Measurements from ENCODE around the gene MOGAT2. TPM values are rescaled to one million over a fixed set of nuclear protein-coding genes. Genes with fewer than 3 reads are reported as not detected.

Gene MOGAT2
- total RNA-seq, 2 experiments from 2014 or later, result not detected

DNA sequence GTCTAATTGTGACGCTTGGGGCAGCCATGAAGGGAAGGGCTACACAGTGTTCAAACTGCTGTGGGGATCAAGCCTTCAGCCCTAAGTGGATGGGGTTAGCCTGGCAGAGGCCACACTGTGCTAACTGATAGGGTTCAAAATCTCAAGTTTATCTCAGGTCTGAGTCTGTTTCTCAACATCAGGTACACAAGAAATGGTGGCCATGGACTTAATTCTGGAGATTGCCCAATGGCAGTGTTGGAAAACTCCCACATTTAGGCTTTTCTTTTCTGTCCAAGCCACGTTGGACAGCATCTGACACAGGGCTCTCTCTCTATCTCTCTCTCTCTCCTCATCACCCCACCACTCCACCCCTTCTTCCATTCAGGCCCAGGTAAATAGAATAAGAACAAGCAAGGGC, 40.0 kb downstream of the MOGAT2 start:
- no peak overlapping the region for H3K27ac Mint-ChIP-seq
- H3K27me3 Mint-ChIP-seq, result peaks cover 24% of the 10 kb centered on the region
- H3K9me3 Mint-ChIP-seq, result no peaks in the 10 kb centered on the region
- DNase-seq (no peak), ATAC-seq (ENCODE audit: low read depth) (no peak)
- H3K4me3 Mint-ChIP-seq, result no peak overlapping the region
- no peaks in the 10 kb centered on the region for H3K36me3 Mint-ChIP-seq
- peaks cover 5% of the 10 kb centered on the region for H3K4me1 Mint-ChIP-seq
- POLR2A ChIA-PET, result no interaction called here

DNA sequence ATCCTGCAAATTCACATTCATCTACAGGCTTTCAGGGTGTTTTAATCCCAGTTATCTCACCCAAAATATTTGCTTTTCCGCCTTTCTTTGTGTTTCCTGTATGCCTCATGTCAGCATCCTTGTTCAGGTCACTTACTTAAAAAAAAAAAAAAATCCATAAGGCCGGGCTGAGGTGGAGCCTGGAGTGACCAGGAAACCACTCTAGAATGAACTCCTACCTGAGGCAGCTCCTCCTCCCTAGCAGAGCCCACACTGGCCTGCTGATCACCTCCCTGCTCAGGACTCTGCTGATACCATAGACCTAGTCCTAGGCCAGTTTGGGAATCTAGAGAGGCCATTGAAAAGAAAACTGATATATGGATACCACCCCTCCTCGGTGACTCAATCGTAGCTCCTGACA, 42.2 kb downstream of the MOGAT2 start:
- POLR2A ChIA-PET, result no interaction called here
- ATAC-seq (ENCODE audit: low read depth) (no peak), DNase-seq (no peak)
- H3K9me3 Mint-ChIP-seq, result no peaks in the 10 kb centered on the region
- no peak overlapping the region for H3K4me3 Mint-ChIP-seq
- H3K4me1 Mint-ChIP-seq, result peaks cover 7% of the 10 kb centered on the region
- H3K27me3 Mint-ChIP-seq, result peaks cover 22% of the 10 kb centered on the region
- H3K27ac Mint-ChIP-seq, result no peak overlapping the region
- H3K36me3 Mint-ChIP-seq, result no peaks in the 10 kb centered on the region

DNA sequence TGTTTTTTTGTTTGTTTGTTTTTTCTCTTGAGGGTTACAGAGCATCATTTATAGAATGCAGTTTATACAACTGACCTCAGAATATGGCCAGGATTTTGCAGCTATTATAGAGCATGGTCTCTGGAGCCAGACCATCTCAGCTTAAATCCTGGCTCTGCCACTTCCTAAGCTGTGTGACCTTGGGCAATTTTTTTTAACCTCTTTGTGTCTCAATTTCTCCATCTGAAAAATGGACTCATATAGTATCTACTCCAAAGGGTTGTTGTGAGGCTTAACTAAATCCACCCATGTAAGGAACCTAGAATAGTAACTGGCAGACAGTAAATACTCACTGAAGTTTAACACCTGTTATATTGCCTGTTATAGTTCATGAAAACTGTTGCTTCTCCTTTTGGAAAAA, 42.6 kb downstream of the MOGAT2 start:
- H3K9me3 Mint-ChIP-seq, result no peaks in the 10 kb centered on the region
- peaks cover 22% of the 10 kb centered on the region for H3K27me3 Mint-ChIP-seq
- H3K4me3 Mint-ChIP-seq, result no peak overlapping the region
- no peak for DNase-seq
- no peak overlapping the region for H3K27ac Mint-ChIP-seq
- peaks cover 6% of the 10 kb centered on the region for H3K4me1 Mint-ChIP-seq
- no peaks in the 10 kb centered on the region for H3K36me3 Mint-ChIP-seq
- ATAC-seq (ENCODE audit: low read depth), result no peak
- POLR2A ChIA-PET, result no interaction called here

DNA sequence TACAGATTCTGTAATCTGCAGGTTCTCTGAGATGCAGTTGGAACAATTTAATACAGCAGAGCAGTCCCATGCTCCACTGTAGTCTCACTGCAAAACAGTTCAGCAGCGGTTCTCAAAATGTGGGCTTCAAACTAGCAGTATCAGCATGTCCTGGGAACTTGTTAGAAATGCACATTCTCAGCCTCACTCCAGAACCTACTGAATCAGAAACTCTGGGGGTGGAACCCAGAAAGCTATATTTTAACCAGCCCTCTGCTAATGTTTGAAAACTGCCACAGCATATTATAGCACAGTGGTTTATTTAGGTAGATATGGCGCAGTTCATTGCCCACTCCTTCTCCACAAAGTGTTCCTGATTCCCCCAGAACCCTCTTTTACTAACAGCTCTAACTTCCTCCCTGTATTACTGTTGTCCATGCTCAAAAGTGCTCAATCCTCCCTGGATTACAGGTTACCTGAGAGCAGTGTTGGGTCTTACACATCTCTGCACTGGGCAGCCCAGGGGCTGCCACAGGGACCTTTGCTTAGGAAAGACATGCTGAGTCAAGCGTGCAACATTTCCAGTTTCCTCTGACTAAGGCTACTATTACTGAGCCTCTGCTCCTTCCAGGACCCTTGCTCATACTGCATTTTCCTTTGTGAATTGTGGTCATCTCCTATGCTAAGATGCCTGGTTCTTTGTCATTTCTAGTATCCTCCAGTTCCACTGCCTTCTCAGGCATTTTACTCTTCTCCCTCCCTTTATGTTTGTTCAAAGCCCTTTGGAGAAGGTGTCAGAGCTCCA, 43.3 kb downstream of the MOGAT2 start:
- no peaks in the 10 kb centered on the region for H3K9me3 Mint-ChIP-seq
- peaks cover 17% of the 10 kb centered on the region for H3K27me3 Mint-ChIP-seq
- no peak overlapping the region for H3K27ac Mint-ChIP-seq
- no peak overlapping the region for H3K4me3 Mint-ChIP-seq
- no peaks in the 10 kb centered on the region for H3K36me3 Mint-ChIP-seq
- POLR2A ChIA-PET, result no interaction called here
- DNase-seq (no peak), ATAC-seq (ENCODE audit: low read depth) (no peak)
- H3K4me1 Mint-ChIP-seq, result peaks cover 3% of the 10 kb centered on the region

DNA sequence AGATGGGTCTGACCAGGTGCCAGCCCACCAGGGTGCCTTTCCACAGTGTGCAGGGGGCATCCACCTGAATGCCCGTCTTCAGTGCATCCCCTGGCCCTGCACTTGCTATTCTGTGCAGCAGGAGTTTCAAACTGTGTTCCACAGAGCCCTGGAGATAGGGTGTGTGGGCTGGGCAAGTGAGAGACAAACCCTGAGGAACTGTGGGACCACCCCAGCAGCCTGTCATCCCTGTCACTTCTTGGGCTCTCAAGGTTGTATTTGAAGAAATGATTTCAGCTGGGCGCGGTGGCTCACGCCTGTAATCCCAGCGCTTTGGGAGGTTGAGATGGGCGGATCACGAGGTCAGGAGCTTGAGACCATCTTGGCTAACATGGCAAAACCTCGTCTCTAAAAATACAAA, 44.5 kb downstream of the MOGAT2 start:
- Mint-ChIP-seq H3K4me1 (peaks cover 8% of the 10 kb centered on the region), H3K36me3 (no peaks in the 10 kb centered on the region), H3K27ac (no peak overlapping the region), H3K9me3 (no peaks in the 10 kb centered on the region), H3K4me3 (no peak overlapping the region), H3K27me3 (peaks cover 13% of the 10 kb centered on the region)
- POLR2A ChIA-PET, result no interaction called here
- no peak for DNase-seq
- no peak for ATAC-seq (ENCODE audit: low read depth)

DNA sequence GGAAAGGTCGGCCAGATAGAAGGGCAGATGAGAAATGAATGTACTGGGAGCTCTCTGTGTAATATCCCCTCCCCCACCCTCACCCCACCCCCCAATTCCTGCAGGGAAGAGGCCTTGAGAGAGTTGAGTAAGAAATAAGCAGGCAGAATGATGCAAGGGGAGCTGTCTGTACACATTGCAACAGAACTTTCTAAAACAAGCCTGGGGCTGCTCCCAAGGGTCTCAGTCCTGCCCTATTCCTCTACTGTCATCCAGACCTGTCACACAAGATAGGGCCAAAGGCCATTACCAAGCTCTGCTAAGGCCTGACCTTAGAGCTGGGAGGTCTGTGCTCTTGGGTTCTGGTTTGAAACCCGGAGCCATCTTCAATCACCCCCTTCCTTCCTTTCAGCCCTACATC, 45.2 kb downstream of the MOGAT2 start:
- H3K36me3 Mint-ChIP-seq, result no peaks in the 10 kb centered on the region
- DNase-seq, result no peak

DNA sequence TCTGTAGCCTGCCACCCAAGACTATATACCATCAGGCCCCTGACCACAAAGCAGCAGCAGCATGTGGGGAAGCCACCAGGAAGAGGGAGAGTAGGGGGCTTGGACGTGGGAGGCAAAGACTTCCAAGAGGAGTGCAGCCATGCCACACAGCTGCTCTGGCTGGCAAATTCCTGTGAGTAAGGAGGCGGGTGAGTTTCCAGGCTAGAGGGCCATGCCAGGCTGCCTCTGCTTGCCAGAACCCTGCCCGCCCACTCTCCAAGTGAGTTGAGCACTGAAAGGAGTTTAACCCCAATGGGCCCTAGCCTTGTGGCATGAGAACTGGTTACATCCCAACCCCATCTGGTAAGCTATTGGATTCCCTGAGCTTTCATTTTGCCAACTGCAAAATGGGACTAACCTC, 46.2 kb downstream of the MOGAT2 start:
- H3K27ac Mint-ChIP-seq, result no peak overlapping the region
- POLR2A ChIA-PET, result interaction anchor here (0.5 kb wide), 1 partner anchor 43 kb away, joined by 3 read pairs; no protein-coding TSS in a partner anchor

More for the DNA sequence above, 45.2 kb downstream of the MOGAT2 start:
- no peak overlapping the region for H3K4me3 Mint-ChIP-seq
- POLR2A ChIA-PET, result no interaction called here
- H3K27me3 Mint-ChIP-seq, result peaks cover 8% of the 10 kb centered on the region
- no peak for ATAC-seq (ENCODE audit: low read depth)
- H3K4me1 Mint-ChIP-seq, result peaks cover 14% of the 10 kb centered on the region
- no peak overlapping the region for H3K27ac Mint-ChIP-seq
- H3K9me3 Mint-ChIP-seq, result no peaks in the 10 kb centered on the region

DNA sequence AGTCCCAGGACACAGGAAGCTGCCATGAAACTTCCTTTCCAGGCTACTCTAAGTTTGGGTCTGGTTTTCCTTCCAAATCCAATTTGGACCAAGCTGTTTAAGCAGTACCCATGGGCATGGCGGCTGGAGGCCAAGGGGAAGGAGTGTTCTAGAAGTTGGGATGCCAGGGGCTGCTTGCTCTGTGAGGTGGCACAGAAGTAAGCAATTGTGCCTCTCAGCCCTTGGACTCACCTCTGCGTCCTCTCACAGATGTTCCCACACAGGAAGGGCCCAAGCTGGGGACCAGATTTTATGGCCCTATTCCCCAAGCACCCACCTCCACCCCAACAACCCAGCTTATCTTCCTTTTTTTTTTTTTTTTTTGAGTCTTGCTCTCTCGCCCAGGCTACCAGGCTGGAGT, 47.5 kb downstream of the MOGAT2 start:
- peaks cover 11% of the 10 kb centered on the region for H3K27me3 Mint-ChIP-seq
- ATAC-seq (ENCODE audit: low read depth) (no peak), DNase-seq (no peak)
- no peaks in the 10 kb centered on the region for H3K36me3 Mint-ChIP-seq
- H3K27ac Mint-ChIP-seq, result no peak overlapping the region
- H3K4me1 Mint-ChIP-seq, result peaks cover 18% of the 10 kb centered on the region
- no peaks in the 10 kb centered on the region for H3K9me3 Mint-ChIP-seq
- POLR2A ChIA-PET, result no interaction called here
- no peak overlapping the region for H3K4me3 Mint-ChIP-seq

More for the DNA sequence above, 46.2 kb downstream of the MOGAT2 start:
- no peak for DNase-seq
- Mint-ChIP-seq H3K4me3 (no peak overlapping the region), H3K36me3 (no peaks in the 10 kb centered on the region), H3K9me3 (no peaks in the 10 kb centered on the region), H3K4me1 (peaks cover 18% of the 10 kb centered on the region), H3K27me3 (peaks cover 6% of the 10 kb centered on the region)
- ATAC-seq (ENCODE audit: low read depth), result no peak

DNA sequence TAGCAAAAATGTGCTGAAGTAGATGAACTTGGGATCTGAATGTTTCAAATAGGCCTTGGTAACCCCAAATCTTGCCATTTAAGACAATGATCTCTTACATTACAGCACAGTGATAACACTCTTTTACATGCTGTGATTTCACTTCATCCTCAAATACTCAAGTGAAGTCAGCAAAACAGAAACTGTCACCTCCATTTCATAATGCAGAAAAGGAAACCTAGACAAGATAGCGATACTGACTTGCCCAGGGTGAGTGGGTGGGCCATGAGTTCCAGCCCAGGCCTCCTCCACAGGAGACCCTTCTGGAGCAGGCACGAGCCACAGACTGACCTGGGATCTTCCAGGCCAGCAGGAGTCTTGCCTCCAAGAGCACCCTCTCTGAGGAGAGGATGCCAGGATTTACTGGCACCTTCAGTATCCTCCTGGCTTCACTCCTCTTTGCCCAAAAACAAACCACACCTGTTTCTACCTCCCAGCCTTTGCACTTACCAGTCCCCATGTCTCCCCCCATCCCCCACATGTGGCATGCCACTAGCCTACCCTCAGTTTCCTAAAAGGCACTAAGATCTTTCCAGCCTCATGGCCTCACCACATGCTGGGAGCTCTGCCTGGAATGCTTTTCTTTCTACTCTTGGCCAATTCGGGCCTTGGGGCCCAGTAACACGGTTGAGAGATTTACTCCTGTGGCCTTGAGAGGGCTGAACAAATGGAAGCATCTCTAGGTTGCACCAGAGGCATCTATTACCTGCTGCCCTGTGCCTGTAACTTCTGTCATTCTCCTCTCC, 49.0 kb downstream of the MOGAT2 start:
- Mint-ChIP-seq H3K27me3 (peaks cover 21% of the 10 kb centered on the region), H3K9me3 (no peaks in the 10 kb centered on the region), H3K27ac (no peak overlapping the region), H3K4me1 (peaks cover 17% of the 10 kb centered on the region), H3K4me3 (no peak overlapping the region), H3K36me3 (no peaks in the 10 kb centered on the region)
- no peak for ATAC-seq (ENCODE audit: low read depth)
- POLR2A ChIA-PET, result no interaction called here
- DNase-seq, result no peak

DNA sequence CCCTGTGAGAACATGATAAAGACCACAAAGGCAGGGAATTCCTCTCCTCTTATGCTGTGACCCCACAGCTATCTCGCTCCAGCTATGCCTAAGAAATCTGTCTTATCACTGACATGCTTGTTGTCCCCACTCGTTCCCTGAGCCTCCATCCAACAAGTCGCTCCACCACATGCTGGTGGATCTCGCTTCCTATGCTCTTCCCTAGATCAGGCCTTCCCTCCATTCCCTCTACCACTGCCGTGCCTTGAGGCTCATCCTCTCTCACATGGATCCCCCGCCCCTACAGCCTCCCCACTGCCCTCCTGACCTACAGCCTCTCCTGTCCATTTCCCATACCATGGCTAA, 49.6 kb downstream of the MOGAT2 start:
- no peak overlapping the region for H3K4me3 Mint-ChIP-seq
- no peaks in the 10 kb centered on the region for H3K9me3 Mint-ChIP-seq
- H3K27me3 Mint-ChIP-seq, result peaks cover 22% of the 10 kb centered on the region
- H3K27ac Mint-ChIP-seq, result no peak overlapping the region
- peaks cover 17% of the 10 kb centered on the region for H3K4me1 Mint-ChIP-seq
- POLR2A ChIA-PET, result no interaction called here
- no peaks in the 10 kb centered on the region for H3K36me3 Mint-ChIP-seq
- DNase-seq (no peak), ATAC-seq (ENCODE audit: low read depth) (no peak)

DNA sequence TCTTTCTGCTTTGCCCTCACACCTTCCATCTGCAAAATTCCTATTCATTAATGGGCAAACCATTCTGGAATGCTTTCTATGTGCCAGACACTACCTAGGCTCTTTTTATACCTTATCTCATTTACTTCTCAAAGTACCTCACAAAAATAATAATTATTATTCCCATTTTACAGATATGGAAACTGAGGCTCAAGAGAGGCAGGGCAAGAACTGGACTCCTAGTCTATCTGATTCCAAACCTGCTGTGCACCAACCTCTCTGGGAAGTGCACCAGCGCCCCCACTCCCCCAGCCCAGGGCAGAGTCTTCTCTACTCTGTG, 50.1 kb downstream of the MOGAT2 start:
- ATAC-seq (ENCODE audit: low read depth) (no peak), DNase-seq (no peak)
- Mint-ChIP-seq H3K27ac (no peak overlapping the region), H3K4me1 (peaks cover 19% of the 10 kb centered on the region), H3K27me3 (peaks cover 22% of the 10 kb centered on the region), H3K36me3 (no peaks in the 10 kb centered on the region), H3K9me3 (no peaks in the 10 kb centered on the region), H3K4me3 (no peak overlapping the region)
- POLR2A ChIA-PET, result no interaction called here

DNA sequence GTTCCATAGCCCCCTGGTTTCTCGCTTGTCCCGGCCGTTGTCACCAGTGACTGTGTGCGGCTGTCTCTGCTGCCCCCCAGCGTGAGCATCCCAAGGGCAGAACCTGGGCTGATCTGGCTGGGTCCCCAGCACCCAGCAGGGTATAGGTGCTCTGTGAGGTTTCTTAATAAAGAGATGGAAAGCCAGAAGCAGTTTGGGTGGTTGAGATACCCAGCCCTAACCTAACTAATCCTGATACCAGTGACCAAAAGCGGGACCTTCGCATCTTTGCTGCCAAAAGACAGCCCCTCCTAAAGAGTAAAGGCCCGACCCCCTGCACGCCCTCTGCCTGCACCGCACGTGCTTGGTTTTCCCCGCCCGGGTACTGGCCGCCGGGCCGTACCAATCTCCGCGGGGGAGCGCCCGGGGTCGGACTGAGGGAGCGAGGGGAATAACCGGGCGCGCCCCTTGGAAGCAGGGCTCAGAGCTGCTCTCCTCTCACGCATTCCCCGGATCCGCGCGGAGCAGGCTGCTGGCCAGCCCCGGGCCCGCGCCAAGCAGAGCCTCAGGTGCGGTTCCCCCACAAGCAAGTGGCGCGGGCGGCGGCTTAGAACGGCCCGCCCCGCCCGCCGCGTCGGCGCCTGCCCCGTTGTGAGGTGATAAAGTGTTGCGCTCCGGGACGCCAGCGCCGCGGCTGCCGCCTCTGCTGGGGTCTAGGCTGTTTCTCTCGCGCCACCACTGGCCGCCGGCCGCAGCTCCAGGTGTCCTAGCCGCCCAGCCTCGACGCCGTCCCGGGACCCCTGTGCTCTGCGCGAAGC, 50.7 kb downstream of the MOGAT2 start, which contains the start of gene DGAT2:
Gene DGAT2, plus strand, starts transcription at position 667 of the 797 bp plus-strand sequence. CDS start 214 bp downstream, outside the sequence.
- DNase-seq (peak; percentile 83), ATAC-seq (ENCODE audit: low read depth) (peak; percentile 90)
- peaks cover 19% of the 10 kb centered on the region for H3K4me1 Mint-ChIP-seq
- H3K36me3 Mint-ChIP-seq, result no peaks in the 10 kb centered on the region
- H3K9me3 Mint-ChIP-seq, result no peaks in the 10 kb centered on the region
- POLR2A ChIA-PET, result no interaction called here
- peak within 1 kb of the TSS; percentile 75 for H3K27ac Mint-ChIP-seq
- peak within 1 kb of the TSS; percentile 73 for H3K4me3 Mint-ChIP-seq
- peaks cover 22% of the 10 kb centered on the region for H3K27me3 Mint-ChIP-seq

DNA sequence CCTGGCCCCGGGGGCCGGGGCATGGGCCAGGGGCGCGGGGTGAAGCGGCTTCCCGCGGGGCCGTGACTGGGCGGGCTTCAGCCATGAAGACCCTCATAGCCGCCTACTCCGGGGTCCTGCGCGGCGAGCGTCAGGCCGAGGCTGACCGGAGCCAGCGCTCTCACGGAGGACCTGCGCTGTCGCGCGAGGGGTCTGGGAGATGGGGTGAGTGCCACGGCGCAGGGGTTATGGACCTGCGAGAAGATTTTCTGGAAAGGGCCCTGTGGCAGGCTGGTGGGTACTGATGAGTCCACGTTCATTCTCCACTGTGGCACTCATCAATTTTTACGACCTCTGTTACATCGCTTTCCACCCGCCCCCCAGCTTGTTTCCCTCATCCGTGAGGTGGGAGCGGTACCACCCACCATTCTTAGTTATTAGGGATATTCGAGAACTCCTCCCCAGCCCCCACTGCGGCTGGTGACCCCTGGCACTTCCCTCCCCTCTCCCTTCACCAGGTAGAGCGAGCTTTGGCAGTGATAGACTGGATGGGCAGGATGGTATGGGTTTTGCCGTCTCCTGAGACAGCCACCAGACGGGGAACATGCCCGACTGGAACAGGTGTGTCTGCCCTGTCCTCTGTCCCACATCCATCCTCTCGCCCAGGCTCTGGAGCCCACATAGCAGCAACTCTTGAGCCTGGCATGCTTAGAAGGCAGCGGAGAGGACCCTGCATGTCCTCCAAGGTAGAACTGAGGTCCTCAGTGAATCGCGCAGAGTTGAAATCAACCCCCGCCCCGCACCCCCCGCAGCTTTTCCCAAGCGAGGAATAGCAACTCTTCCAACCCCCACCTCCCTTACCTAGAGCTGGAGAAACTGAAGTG, 51.5 kb downstream of the MOGAT2 start:
- Mint-ChIP-seq H3K27ac (no peak overlapping the region), H3K27me3 (peaks cover 22% of the 10 kb centered on the region), H3K9me3 (no peaks in the 10 kb centered on the region), H3K4me3 (peak overlapping the region; percentile 20), H3K4me1 (peaks cover 24% of the 10 kb centered on the region), H3K36me3 (no peaks in the 10 kb centered on the region)
- POLR2A ChIA-PET, result no interaction called here
- DNase-seq (no peak), ATAC-seq (ENCODE audit: low read depth) (no peak)
